WTC11 (cell line): ENCODE data around the gene CDK10. TPM values are rescaled to one million over a fixed set of nuclear protein-coding genes. Genes with fewer than 3 reads are reported as not detected.

ENCODE experiments used
- ATAC-seq: fragments of 200-7000 bp; cut with Tn5 transposase; 2 replicates; pipeline ENCODE4 v1.10.0; 2021; ENCODE audit warnings: mild to moderate bottlenecking, moderate library complexity
- CTCF ChIA-PET: fragments of 300-600 bp; sonication (Branson Sonifier 250); formaldehyde crosslinking; loops from one replicate; lab custom pipeline; 2021; ENCODE audit warnings: antibody characterized with exemption; lab: Charles Lee
- POLR2A ChIA-PET: fragments of 350-600 bp; sonication (Branson Sonifier 250); formaldehyde crosslinking; loops from one replicate; lab custom pipeline; 2021; ENCODE audit warnings: antibody characterized with exemption; lab: Charles Lee
- DNase-seq: peaks from one replicate; pipeline ENCODE4 v3.0.0; 2021; ENCODE audit warnings: low spot score
- H3K27ac Mint-ChIP-seq: 2 replicates; pipeline ENCODE4 v1.8.0; 2021; ENCODE audit warnings: mixed read lengths
- H3K27me3 Mint-ChIP-seq: 2 replicates; pipeline ENCODE4 v1.8.0; 2021; ENCODE audit warnings: low read depth, mild to moderate bottlenecking, moderate library complexity, mixed read lengths
- H3K36me3 Mint-ChIP-seq: 2 replicates; pipeline ENCODE4 v1.8.0; 2021; ENCODE audit warnings: mixed read lengths
- H3K4me1 Mint-ChIP-seq: 2 replicates; pipeline ENCODE4 v1.8.0; 2022; ENCODE audit warnings: mixed read lengths
- H3K4me3 Mint-ChIP-seq: 2 replicates; pipeline ENCODE4 v1.8.0; 2021; ENCODE audit warnings: mild to moderate bottlenecking, moderate library complexity, mixed read lengths
- H3K9me3 Mint-ChIP-seq: 2 replicates; pipeline ENCODE4 v1.8.0; 2021; ENCODE audit warnings: mixed read lengths
- ATF3 ChIP-seq: sonication (generic); formaldehyde crosslinking; conservative IDR thresholded peaks from 2 replicates; pipeline ENCODE4 v1.8.1; 2022; ENCODE audit warnings: mild to moderate bottlenecking, missing genetic modification reagents
- CTCF ChIP-seq: fragments of 200-600 bp; IDR thresholded peaks from 2 replicates; pipeline ENCODE4 v1.8.0; 2022; ENCODE audit warnings: antibody characterized with exemption
- E2F5 ChIP-seq: sonication (generic); formaldehyde crosslinking; IDR thresholded peaks from 2 replicates; pipeline ENCODE4 v1.8.1; 2022; ENCODE audit warnings: mild to moderate bottlenecking, moderate library complexity, missing genetic modification reagents
- GABPB1 ChIP-seq: sonication (generic); formaldehyde crosslinking; IDR thresholded peaks from 2 replicates; pipeline ENCODE4 v1.8.1; 2023; ENCODE audit warnings: mild to moderate bottlenecking, missing genetic modification reagents
- IRF2 ChIP-seq: sonication (generic); formaldehyde crosslinking; IDR thresholded peaks from 2 replicates; pipeline ENCODE4 v1.8.0; 2022; ENCODE audit warnings: low read depth, missing genetic modification reagents, borderline replicate concordance
- JAZF1 ChIP-seq: fragments of 250-450 bp; sonication (Bioruptor Pico); IDR thresholded peaks from 2 replicates; pipeline ENCODE4 v1.9.0; 2021; ENCODE audit warnings: moderate library complexity, mild to moderate bottlenecking, inconsistent platforms
- NFE2L1 ChIP-seq: sonication (generic); formaldehyde crosslinking; IDR thresholded peaks from 2 replicates; pipeline ENCODE4 v1.8.1; 2023; ENCODE audit warnings: missing genetic modification reagents
- NR1H2 ChIP-seq: sonication (generic); formaldehyde crosslinking; IDR thresholded peaks from 2 replicates; pipeline ENCODE4 v1.9.0; 2021; ENCODE audit warnings: mild to moderate bottlenecking, moderate library complexity, missing genetic modification reagents
- RELA ChIP-seq: sonication (generic); formaldehyde crosslinking; IDR thresholded peaks from 2 replicates; pipeline ENCODE4 v1.8.1; 2022; ENCODE audit warnings: missing genetic modification reagents, mild to moderate bottlenecking, borderline replicate concordance
- TCF7 ChIP-seq: sonication (generic); formaldehyde crosslinking; IDR thresholded peaks from 2 replicates; pipeline ENCODE4 v1.8.0; 2022; ENCODE audit warnings: mild to moderate bottlenecking, low read depth, missing genetic modification reagents, moderate library complexity
- TEAD1 ChIP-seq: sonication (generic); formaldehyde crosslinking; IDR thresholded peaks from 2 replicates; pipeline ENCODE4 v1.8.0; 2022; ENCODE audit warnings: mild to moderate bottlenecking, missing genetic modification reagents
- TP53 ChIP-seq: sonication (generic); formaldehyde crosslinking; IDR thresholded peaks from 2 replicates; pipeline ENCODE4 v1.8.1; 2023; ENCODE audit warnings: mild to moderate bottlenecking, missing genetic modification reagents
- USF2 ChIP-seq: sonication (generic); formaldehyde crosslinking; IDR thresholded peaks from 2 replicates; pipeline ENCODE4 v1.8.1; 2023; ENCODE audit warnings: mild to moderate bottlenecking, missing genetic modification reagents, moderate library complexity
- ZMAT4 ChIP-seq: fragments of 250-450 bp; sonication (Bioruptor Pico); IDR thresholded peaks from 2 replicates; pipeline ENCODE4 v1.9.0; 2021; ENCODE audit warnings: mild to moderate bottlenecking
- ZNF281 ChIP-seq: sonication (generic); formaldehyde crosslinking; IDR thresholded peaks from 2 replicates; pipeline ENCODE4 v1.8.0; 2023; ENCODE audit warnings: mild to moderate bottlenecking, missing genetic modification reagents
- ZNF317 ChIP-seq: sonication (generic); formaldehyde crosslinking; IDR thresholded peaks from 2 replicates; pipeline ENCODE4 v1.8.1; 2023; ENCODE audit warnings: low read depth, mild to moderate bottlenecking, moderate library complexity, missing genetic modification reagents, borderline replicate concordance
- ZNF425 ChIP-seq: fragments of 250-450 bp; sonication (Bioruptor Pico); conservative IDR thresholded peaks from 2 replicates; pipeline ENCODE4 v1.9.0; 2021; ENCODE audit warnings: mild to moderate bottlenecking
- ZSCAN18 ChIP-seq: fragments of 250-450 bp; sonication (Bioruptor Pico); IDR thresholded peaks from 2 replicates; pipeline ENCODE4 v2.1.2; 2022; ENCODE audit warnings: mild to moderate bottlenecking, moderate library complexity
- total RNA-seq: library from RNA; stranded (reverse); gene quantifications from 3 replicates; pipeline ENCODE4 v1.2.3, GENCODE V29; 2021

The CDK10 gene
- total RNA-seq, 1 experiment from 2014 or later: 102 TPM

- TF ChIP-seq ZNF425 (CRISPR knock-in tag): no peak
Measured at GRCh38 chr16:89642574-89642973, 43.9 kb upstream of the CDK10 start (continued).

GRCh38 chr16:89643769-89644300, 42.7 kb upstream of the CDK10 start:
- no peaks in the 10 kb centered on the region for H3K27me3 Mint-ChIP-seq
- DNase-seq: no peak
- ATAC-seq: no peak
- no peaks in the 10 kb centered on the region for H3K9me3 Mint-ChIP-seq
- peak overlapping the region; percentile 83; the same call in 1 of the 2 replicates for H3K27ac Mint-ChIP-seq
- H3K36me3 Mint-ChIP-seq: peaks cover 25% of the 10 kb centered on the region
- TF ChIP-seq TCF7 (no peak), NR1H2 (CRISPR knock-in tag) (no peak), ZNF281 (CRISPR knock-in tag) (no peak), ZNF317 (CRISPR knock-in tag) (no peak), TP53 (CRISPR knock-in tag) (no peak), E2F5 (CRISPR knock-in tag) (no peak), ZMAT4 (no peak), GABPB1 (CRISPR knock-in tag) (no peak), JAZF1 (CRISPR knock-in tag) (no peak), ZSCAN18 (CRISPR knock-in tag) (no peak), USF2 (CRISPR knock-in tag) (no peak), RELA (CRISPR knock-in tag) (no peak), IRF2 (CRISPR knock-in tag) (no peak), CTCF (no peak), TEAD1 (CRISPR knock-in tag) (no peak), ATF3 (CRISPR knock-in tag) (no peak), NFE2L1 (CRISPR knock-in tag) (no peak)
- CTCF ChIA-PET: no interaction called here
- no peak overlapping the region for H3K4me3 Mint-ChIP-seq
- peaks cover 7% of the 10 kb centered on the region for H3K4me1 Mint-ChIP-seq
- POLR2A ChIA-PET: no interaction called here
